Endothelial cell of umbilical vein (primary cell): ENCODE data around the gene PCSK6. TPM values are rescaled to one million over a fixed set of nuclear protein-coding genes. Genes with fewer than 3 reads are reported as not detected.

Experiments used
- BruUV-seq: library from RNA; stranded (reverse); fragments of 400-500 nt; replicated peaks from 2 replicates; lab custom pipeline; 2021; lab: Mats Ljungman, UMichigan
- CTCF ChIA-PET: fragments of 300-600, 350-600 bp; sonication (Branson Sonifier 250); formaldehyde crosslinking; loops from one replicate; lab custom pipeline; 2021; ENCODE audit warnings: antibody characterized with exemption, inconsistent platforms; lab: Charles Lee
- POLR2A ChIA-PET: fragments of 300-600, 350-600 bp; sonication (Branson Sonifier 250); formaldehyde crosslinking; loops from one replicate; lab custom pipeline; 2021; ENCODE audit warnings: antibody characterized with exemption, inconsistent platforms; lab: Charles Lee
- DNase-seq: peaks from one replicate; pipeline ENCODE4 v3.0.0-alpha.2; 2011; ENCODE audit warnings: low read depth, low spot score
- FAIRE-seq: peaks from 2 replicates; lab custom pipeline; 2011; peaks lifted over from hg19 to GRCh38; lab: Jason Lieb, UNC
- H2AFZ ChIP-seq: 2 replicates; pipeline ENCODE4 v1.6.0; 2012; ENCODE audit warnings: low read depth, low read length, control low read depth, inconsistent platforms
- H3K27ac ChIP-seq: 2 replicates; pipeline ENCODE4 v1.5.1; 2011; ENCODE audit warnings: low read depth, mild to moderate bottlenecking, control low read depth, low read length, moderate library complexity; ENCODE audit not compliant: insufficient read depth
- H3K27me3 ChIP-seq, 2 experiments: 2 replicates each; pipeline versions ENCODE4 v1.6.0 to v1.6.1; 2011; ENCODE audit warnings: low read length in 2 of 2, mixed read lengths in 1 of 2; ENCODE audit not compliant: control insufficient read depth in 2 of 2, insufficient read depth in 2 of 2
- H3K36me3 ChIP-seq, 2 experiments: 2 replicates in 1 of 2; 3 replicates in 1 of 2; pipeline ENCODE4 v1.5.1; 2011; ENCODE audit warnings: low read length in 2 of 2, mild to moderate bottlenecking in 1 of 2, moderate library complexity in 1 of 2; ENCODE audit not compliant: control insufficient read depth in 2 of 2, insufficient read depth in 2 of 2; ENCODE audit errors: extremely low read depth in 1 of 2
- H3K4me1 ChIP-seq: 3 replicates; pipeline ENCODE4 v1.5.1; 2011; ENCODE audit warnings: mild to moderate bottlenecking, low read length; ENCODE audit not compliant: control insufficient read depth, insufficient read depth; ENCODE audit errors: extremely low read depth
- H3K4me2 ChIP-seq: 2 replicates; pipeline ENCODE4 v1.6.1; 2011; ENCODE audit warnings: low read length, control low read depth, mixed read lengths; ENCODE audit not compliant: insufficient read depth
- H3K4me3 ChIP-seq, 3 experiments: fragments of 200-600 bp in 1 of 3; sonication (generic), shearing (Covaris generic) in 1 of 3; replicated peaks in 1 of 3; 2 replicates each; pipeline ENCODE4 v1.5.1; 2011 to 2016; ENCODE audit warnings: control low read depth in 3 of 3, low read length in 3 of 3, mild to moderate bottlenecking in 2 of 3, inconsistent platforms in 1 of 3, low read depth in 1 of 3, moderate library complexity in 1 of 3; ENCODE audit not compliant: insufficient read depth in 1 of 3
- H3K79me2 ChIP-seq: 2 replicates; pipeline ENCODE4 v1.6.0; 2012; ENCODE audit warnings: low read length, inconsistent platforms; ENCODE audit not compliant: control insufficient read depth, insufficient read depth
- H3K9ac ChIP-seq: replicated peaks from 2 replicates; pipeline ENCODE3; 2011; ENCODE audit warnings: low read length, control low read depth; ENCODE audit not compliant: insufficient read depth; ENCODE audit errors: extremely low read depth
- H3K9me1 ChIP-seq: replicated peaks from 3 replicates; pipeline ENCODE4 v1.6.0; 2011; ENCODE audit warnings: mild to moderate bottlenecking, low read length; ENCODE audit not compliant: control insufficient read depth, insufficient read depth; ENCODE audit errors: extremely low read depth
- H3K9me3 ChIP-seq: replicated peaks from 2 replicates; pipeline ENCODE4 v1.5.1; 2012; ENCODE audit warnings: low read length, inconsistent platforms; ENCODE audit not compliant: control insufficient read depth, insufficient read depth
- H4K20me1 ChIP-seq: replicated peaks from 2 replicates; pipeline ENCODE3; 2011; ENCODE audit warnings: mild to moderate bottlenecking, low read length; ENCODE audit not compliant: control insufficient read depth, insufficient read depth; ENCODE audit errors: extremely low read depth
- CTCF ChIP-seq, 2 donors: IDR thresholded peaks; 1 replicate in 1 of 2; 2 replicates in 1 of 2; pipeline ENCODE4 v1.5.1; 2011; ENCODE audit warnings: low read length in 2 of 2, mild to moderate bottlenecking in 2 of 2, moderate library complexity in 2 of 2, control low read depth in 1 of 2, inconsistent platforms in 1 of 2, low read depth in 1 of 2; ENCODE audit not compliant: insufficient read depth in 1 of 2; ENCODE audit errors: extremely low read depth in 1 of 2
- FOS ChIP-seq: IDR thresholded peaks from 2 replicates; pipeline ENCODE4 v1.6.1; 2011; ENCODE audit warnings: mild to moderate bottlenecking, low read length, moderate library complexity, borderline replicate concordance; ENCODE audit not compliant: insufficient read depth
- JUN ChIP-seq: IDR thresholded peaks from 2 replicates; pipeline ENCODE4 v1.6.1; 2011; ENCODE audit warnings: borderline replicate concordance, low read depth; ENCODE audit not compliant: insufficient read length, insufficient read depth
- MAX ChIP-seq: IDR thresholded peaks from 2 replicates; pipeline ENCODE4 v1.6.1; 2011; ENCODE audit not compliant: insufficient read depth, insufficient read length
- POLR2A ChIP-seq: IDR thresholded peaks from 2 replicates; pipeline ENCODE4 v1.6.1; 2012; ENCODE audit warnings: low read depth, mild to moderate bottlenecking, control low read depth, low read length
- POLR2AphosphoS5 ChIP-seq: IDR thresholded peaks from 2 replicates; pipeline ENCODE4 v1.6.1; 2012; ENCODE audit warnings: low read depth, mild to moderate bottlenecking, control low read depth, low read length, moderate library complexity; ENCODE audit not compliant: insufficient read depth
- dilution Hi-C: fragments of 300-500 bp; cut with MboI; formaldehyde crosslinking; loops from one replicate; pipeline ENCODE4 v1.15.0; 2019; ENCODE audit warnings: low sequenced_read_pairs; ENCODE audit not compliant: extremely low pct_ligation_motif_present
- intact Hi-C: fragments of 100-400 bp; cut with micrococcal nuclease; formaldehyde crosslinking; loops from one replicate; pipeline ENCODE4 v1.10.0; 2022
- polyA plus RNA-seq, 4 experiments: library from polyadenylated mRNA; depleted of rRNA in 3 of 4; stranded (reverse) in 3 of 4; unstranded in 1 of 4; fragments of >200 nt; gene quantifications; 2 replicates each; pipeline versions ENCODE4 v1.2.1 to v1.2.3, GENCODE V29; 2011 to 2012; ENCODE audit warnings: missing spikeins in 1 of 4
- total RNA-seq: library from RNA; stranded (reverse); gene quantifications from 2 replicates; pipeline ENCODE4 v1.2.3, GENCODE V29; 2021

Gene PCSK6
- total and polyA plus RNA-seq, 2 donors (not counting 3 experiments of a cell fraction or from before 2014, with no cell fraction given) = 0.18 to 0.69 TPM

DNA sequence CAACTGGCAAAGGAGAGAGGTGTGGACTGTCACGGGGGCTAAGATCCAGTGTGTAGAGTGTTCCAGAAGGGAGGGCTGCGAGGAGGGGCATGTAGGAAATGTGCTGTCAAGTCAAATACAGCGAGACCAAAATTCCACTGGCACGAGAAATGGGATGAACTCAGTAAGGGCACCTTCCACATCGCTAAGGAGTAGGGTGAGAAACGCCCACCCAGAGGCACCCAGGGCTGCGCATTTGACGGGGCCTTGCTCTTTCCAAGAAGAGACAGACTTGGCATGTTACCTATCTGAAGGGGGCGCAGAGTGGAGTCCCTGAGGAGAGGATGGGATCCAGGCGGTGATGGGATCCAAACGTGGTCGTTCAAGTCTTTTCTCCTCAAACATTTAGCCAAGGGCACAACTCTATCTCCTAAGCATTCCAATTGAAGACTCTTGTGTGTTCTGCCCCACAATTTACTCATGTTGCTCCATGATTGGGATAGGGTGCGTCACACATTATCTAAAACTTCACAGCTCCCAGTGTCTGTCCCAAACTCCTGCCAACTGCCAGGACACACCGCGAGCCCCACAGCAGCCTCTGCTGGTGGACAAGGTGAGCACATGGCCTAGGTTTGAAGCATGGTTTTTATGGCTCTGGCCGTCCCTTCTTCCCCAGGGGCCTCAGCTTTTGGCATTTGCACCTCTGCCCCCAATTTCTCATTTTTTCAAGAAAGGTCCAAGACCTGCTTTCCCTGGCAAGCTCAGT, 219.9 kb downstream of the PCSK6 start:
- Histone ChIP-seq H3K27me3 (no peaks in the 10 kb centered on the region), H4K20me1 (no peaks in the 10 kb centered on the region), H3K4me2 (no peak overlapping the region), H3K36me3 (peaks cover 20 to 27% of the 10 kb centered on the region in 2 experiments), H3K9me3 (no peaks in the 10 kb centered on the region), H3K9ac (no peak overlapping the region), H3K27ac (no peak overlapping the region), H3K79me2 (peaks cover 2% of the 10 kb centered on the region), H3K9me1 (no peaks in the 10 kb centered on the region), H3K4me3 (no peak overlapping the region), H2AFZ (no peak overlapping the region), H3K4me1 (peaks cover 7% of the 10 kb centered on the region)
- ChIA-PET CTCF (interaction anchor here (1.1 kb wide), 1 partner anchor 254 kb away, joined by 5 read pairs; no protein-coding TSS in a partner anchor), POLR2A (no interaction called here)
- no TSS peak for BruUV-seq
- DNase-seq (no peak), FAIRE-seq (peak; percentile 26)
- TF ChIP-seq POLR2A (peak; percentile 30), JUN (no peak), MAX (peak; percentile 37), FOS (no peak), POLR2AphosphoS5 (peak; percentile 15), CTCF (IDR thresholded peaks at IDR 0.05; ENCODE audit: extremely low read depth in 1 of 2, insufficient read depth in 1 of 2, low read depth in 1 of 2, low read length in 2 of 2) (peak; percentile 22 to 50)
- dilution Hi-C loops (no loop called here), intact Hi-C loops (no loop called here)
